ENCODE measurements around the gene APBB2. TPM values are rescaled to one million over a fixed set of nuclear protein-coding genes. Genes with fewer than 3 reads are reported as not detected.

APBB2 gene
- total and polyA plus RNA-seq, 2 of the 8 experiments (the other 6 are each of a cell fraction or from before 2014, with no cell fraction given): 58.7 to 59.4 TPM

DNA sequence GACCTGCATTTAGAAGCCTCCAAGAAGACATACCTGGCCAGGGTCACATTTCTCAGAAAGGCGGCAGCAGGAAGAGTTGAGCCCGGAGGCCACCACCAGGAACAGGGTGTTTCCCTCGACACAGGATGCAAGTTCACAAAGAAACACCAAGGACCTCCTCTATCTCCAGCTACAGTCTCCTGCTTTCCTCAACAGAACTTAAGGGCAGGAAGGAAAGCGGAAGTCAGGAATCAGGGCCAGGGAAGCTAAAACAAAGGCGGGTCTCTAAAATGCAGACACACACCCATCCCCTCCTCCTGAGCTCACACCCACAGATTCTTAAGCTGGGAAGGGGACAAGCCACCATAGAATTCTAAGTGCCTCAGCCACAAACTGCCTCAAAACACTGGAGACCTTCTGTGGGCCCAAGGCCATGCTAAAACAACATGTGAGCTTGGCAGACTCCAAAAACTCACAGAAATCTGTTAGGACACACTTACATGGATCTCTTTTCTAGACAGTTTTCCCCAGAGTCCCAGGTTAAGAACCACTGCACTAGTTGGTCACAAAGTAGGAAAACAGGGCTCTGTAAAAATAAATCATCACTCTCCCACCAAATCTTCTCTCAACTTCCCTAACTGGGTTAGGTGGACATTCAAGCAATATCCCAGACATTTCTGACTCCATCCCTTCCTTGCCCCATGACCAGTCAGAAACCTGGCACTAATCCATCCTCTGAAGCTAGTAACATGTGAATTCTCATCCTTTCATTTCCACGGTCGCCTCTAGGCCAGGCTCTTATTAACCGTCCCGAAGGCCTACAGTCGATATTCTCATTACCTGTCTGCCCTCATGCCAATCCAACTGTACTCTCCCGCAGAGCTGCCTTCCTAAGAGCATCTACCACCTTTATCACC, 163.2 kb downstream of the APBB2 start (continued):
- TF ChIP-seq, protein P1, sequence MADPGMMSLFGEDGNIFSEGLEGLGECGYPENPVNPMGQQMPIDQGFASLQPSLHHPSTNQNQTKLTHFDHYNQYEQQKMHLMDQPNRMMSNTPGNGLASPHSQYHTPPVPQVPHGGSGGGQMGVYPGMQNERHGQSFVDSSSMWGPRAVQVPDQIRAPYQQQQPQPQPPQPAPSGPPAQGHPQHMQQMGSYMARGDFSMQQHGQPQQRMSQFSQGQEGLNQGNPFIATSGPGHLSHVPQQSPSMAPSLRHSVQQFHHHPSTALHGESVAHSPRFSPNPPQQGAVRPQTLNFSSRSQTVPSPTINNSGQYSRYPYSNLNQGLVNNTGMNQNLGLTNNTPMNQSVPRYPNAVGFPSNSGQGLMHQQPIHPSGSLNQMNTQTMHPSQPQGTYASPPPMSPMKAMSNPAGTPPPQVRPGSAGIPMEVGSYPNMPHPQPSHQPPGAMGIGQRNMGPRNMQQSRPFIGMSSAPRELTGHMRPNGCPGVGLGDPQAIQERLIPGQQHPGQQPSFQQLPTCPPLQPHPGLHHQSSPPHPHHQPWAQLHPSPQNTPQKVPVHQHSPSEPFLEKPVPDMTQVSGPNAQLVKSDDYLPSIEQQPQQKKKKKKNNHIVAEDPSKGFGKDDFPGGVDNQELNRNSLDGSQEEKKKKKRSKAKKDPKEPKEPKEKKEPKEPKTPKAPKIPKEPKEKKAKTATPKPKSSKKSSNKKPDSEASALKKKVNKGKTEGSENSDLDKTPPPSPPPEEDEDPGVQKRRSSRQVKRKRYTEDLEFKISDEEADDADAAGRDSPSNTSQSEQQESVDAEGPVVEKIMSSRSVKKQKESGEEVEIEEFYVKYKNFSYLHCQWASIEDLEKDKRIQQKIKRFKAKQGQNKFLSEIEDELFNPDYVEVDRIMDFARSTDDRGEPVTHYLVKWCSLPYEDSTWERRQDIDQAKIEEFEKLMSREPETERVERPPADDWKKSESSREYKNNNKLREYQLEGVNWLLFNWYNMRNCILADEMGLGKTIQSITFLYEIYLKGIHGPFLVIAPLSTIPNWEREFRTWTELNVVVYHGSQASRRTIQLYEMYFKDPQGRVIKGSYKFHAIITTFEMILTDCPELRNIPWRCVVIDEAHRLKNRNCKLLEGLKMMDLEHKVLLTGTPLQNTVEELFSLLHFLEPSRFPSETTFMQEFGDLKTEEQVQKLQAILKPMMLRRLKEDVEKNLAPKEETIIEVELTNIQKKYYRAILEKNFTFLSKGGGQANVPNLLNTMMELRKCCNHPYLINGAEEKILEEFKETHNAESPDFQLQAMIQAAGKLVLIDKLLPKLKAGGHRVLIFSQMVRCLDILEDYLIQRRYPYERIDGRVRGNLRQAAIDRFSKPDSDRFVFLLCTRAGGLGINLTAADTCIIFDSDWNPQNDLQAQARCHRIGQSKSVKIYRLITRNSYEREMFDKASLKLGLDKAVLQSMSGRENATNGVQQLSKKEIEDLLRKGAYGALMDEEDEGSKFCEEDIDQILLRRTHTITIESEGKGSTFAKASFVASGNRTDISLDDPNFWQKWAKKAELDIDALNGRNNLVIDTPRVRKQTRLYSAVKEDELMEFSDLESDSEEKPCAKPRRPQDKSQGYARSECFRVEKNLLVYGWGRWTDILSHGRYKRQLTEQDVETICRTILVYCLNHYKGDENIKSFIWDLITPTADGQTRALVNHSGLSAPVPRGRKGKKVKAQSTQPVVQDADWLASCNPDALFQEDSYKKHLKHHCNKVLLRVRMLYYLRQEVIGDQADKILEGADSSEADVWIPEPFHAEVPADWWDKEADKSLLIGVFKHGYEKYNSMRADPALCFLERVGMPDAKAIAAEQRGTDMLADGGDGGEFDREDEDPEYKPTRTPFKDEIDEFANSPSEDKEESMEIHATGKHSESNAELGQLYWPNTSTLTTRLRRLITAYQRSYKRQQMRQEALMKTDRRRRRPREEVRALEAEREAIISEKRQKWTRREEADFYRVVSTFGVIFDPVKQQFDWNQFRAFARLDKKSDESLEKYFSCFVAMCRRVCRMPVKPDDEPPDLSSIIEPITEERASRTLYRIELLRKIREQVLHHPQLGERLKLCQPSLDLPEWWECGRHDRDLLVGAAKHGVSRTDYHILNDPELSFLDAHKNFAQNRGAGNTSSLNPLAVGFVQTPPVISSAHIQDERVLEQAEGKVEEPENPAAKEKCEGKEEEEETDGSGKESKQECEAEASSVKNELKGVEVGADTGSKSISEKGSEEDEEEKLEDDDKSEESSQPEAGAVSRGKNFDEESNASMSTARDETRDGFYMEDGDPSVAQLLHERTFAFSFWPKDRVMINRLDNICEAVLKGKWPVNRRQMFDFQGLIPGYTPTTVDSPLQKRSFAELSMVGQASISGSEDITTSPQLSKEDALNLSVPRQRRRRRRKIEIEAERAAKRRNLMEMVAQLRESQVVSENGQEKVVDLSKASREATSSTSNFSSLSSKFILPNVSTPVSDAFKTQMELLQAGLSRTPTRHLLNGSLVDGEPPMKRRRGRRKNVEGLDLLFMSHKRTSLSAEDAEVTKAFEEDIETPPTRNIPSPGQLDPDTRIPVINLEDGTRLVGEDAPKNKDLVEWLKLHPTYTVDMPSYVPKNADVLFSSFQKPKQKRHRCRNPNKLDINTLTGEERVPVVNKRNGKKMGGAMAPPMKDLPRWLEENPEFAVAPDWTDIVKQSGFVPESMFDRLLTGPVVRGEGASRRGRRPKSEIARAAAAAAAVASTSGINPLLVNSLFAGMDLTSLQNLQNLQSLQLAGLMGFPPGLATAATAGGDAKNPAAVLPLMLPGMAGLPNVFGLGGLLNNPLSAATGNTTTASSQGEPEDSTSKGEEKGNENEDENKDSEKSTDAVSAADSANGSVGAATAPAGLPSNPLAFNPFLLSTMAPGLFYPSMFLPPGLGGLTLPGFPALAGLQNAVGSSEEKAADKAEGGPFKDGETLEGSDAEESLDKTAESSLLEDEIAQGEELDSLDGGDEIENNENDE (IDR thresholded peaks at IDR 0.05; ENCODE audit: insufficient replicate concordance, low read length): no peak
- TF ChIP-seq GABPA (IDR thresholded peaks at IDR 0.05; ENCODE audit: borderline replicate concordance, insufficient read depth, low read length) (no peak), RAD21 (IDR thresholded peaks at IDR 0.05 in 1 of 2, conservative IDR thresholded peaks at IDR 0.05 in 1 of 2; ENCODE audit: low read depth in 2 of 2, low read length in 2 of 2) (no peak), BCL11A (IDR thresholded peaks at IDR 0.05; ENCODE audit: low read depth in 2 of 2, low read length in 2 of 2) (no peak), ZNF274 (IDR thresholded peaks at IDR 0.05; ENCODE audit: borderline replicate concordance, extremely low read depth, low read length) (no peak), NANOG (IDR thresholded peaks at IDR 0.05; ENCODE audit: insufficient read depth, low read depth, low read length, poor library complexity, severe bottlenecking) (no peak), CHD1 (IDR thresholded peaks at IDR 0.05; ENCODE audit: low read depth, low read length) (no peak)
- TF ChIP-seq, protein P2, sequence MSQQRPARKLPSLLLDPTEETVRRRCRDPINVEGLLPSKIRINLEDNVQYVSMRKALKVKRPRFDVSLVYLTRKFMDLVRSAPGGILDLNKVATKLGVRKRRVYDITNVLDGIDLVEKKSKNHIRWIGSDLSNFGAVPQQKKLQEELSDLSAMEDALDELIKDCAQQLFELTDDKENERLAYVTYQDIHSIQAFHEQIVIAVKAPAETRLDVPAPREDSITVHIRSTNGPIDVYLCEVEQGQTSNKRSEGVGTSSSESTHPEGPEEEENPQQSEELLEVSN (IDR thresholded peaks at IDR 0.05): no peak

All from H1 (cell line).